Duodenal mucosa (tissue), 2 donors: Measurements from ENCODE around the gene TTN.

Source experiments
- H3K27ac ChIP-seq: one replicate; pipeline ENCODE4 v1.7.0; 2013; ENCODE audit warnings: low read depth, low read length
- H3K27me3 ChIP-seq, 2 donors: one replicate each; pipeline ENCODE4 v1.7.0; 2013; ENCODE audit warnings: low read length in 2 of 2, control low read depth in 1 of 2; ENCODE audit not compliant: insufficient read depth in 2 of 2, control insufficient read depth in 1 of 2
- H3K36me3 ChIP-seq, 2 donors: one replicate each; pipeline ENCODE4 v1.7.0; 2013; ENCODE audit warnings: low read length in 2 of 2, control low read depth in 1 of 2; ENCODE audit not compliant: insufficient read depth in 2 of 2, control insufficient read depth in 1 of 2
- H3K4me1 ChIP-seq, 2 donors: one replicate each; pipeline ENCODE4 v1.7.0; 2013; ENCODE audit warnings: low read length in 2 of 2, control low read depth in 1 of 2; ENCODE audit not compliant: insufficient read depth in 2 of 2, control insufficient read depth in 1 of 2
- H3K4me3 ChIP-seq, 2 donors: one replicate each; pipeline ENCODE4 v1.7.0; 2013; ENCODE audit warnings: low read length in 2 of 2, low read depth in 1 of 2
- H3K9ac ChIP-seq, 2 donors: one replicate each; pipeline ENCODE4 v1.7.0; 2013; ENCODE audit warnings: low read length in 2 of 2, low read depth in 1 of 2
- H3K9me3 ChIP-seq, 2 donors: one replicate each; pipeline ENCODE4 v1.7.0; 2013; ENCODE audit warnings: low read length in 2 of 2, control low read depth in 1 of 2; ENCODE audit not compliant: control insufficient read depth in 1 of 2

The TTN gene

GRCh38 chr2:178584666-178585065 lies 222.6 kb downstream of the TTN start:
- H3K27ac ChIP-seq: no peak overlapping the region
- H3K9me3 ChIP-seq: no peaks in the 10 kb centered on the region
- no peak overlapping the region for H3K4me3 ChIP-seq
- H3K27me3 ChIP-seq: no peaks in the 10 kb centered on the region
- no peaks in the 10 kb centered on the region for H3K4me1 ChIP-seq
- no peaks in the 10 kb centered on the region for H3K36me3 ChIP-seq
- H3K9ac ChIP-seq: no peak overlapping the region

DNA sequence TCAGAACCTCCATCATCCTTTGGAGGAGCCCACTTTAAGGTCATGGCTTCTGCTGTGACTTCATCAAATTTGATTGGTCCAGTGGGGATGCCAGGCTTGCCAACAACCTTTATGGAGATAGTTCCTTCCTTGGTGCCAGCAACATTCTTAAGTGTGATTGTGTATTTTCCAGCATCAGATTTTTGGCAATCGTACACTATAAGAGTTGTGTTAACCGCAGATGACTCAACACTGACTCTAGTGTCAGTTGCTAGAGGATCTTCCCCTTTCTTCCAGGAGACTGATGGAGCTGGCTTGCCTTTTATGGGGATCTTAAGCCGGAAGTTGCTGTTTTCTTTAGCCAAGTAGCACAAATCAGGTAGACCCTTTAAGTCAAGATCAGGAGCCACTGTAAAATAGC lies 228.2 kb downstream of the TTN start:
- Histone ChIP-seq H3K4me3 (no peak overlapping the region), H3K36me3 (peaks cover 3 to 25% of the 10 kb centered on the region in 2 donors), H3K9ac (no peak overlapping the region), H3K27me3 (no peaks in the 10 kb centered on the region), H3K27ac (no peak overlapping the region), H3K9me3 (no peaks in the 10 kb centered on the region), H3K4me1 (no peaks in the 10 kb centered on the region)

- Histone ChIP-seq H3K36me3 (peaks cover 9 to 25% of the 10 kb centered on the region in 2 donors), H3K4me3 (no peak overlapping the region), H3K9ac (no peak overlapping the region), H3K9me3 (no peaks in the 10 kb centered on the region), H3K27me3 (no peaks in the 10 kb centered on the region), H3K4me1 (no peaks in the 10 kb centered on the region), H3K27ac (no peak overlapping the region)
Observed at GRCh38 chr2:178574789-178575188, 232.4 kb downstream of the TTN start.

GRCh38 chr2:178568227-178568626 lies 239.0 kb downstream of the TTN start:
- no peaks in the 10 kb centered on the region for H3K9me3 ChIP-seq
- H3K27me3 ChIP-seq: no peaks in the 10 kb centered on the region
- no peak overlapping the region for H3K9ac ChIP-seq
- no peaks in the 10 kb centered on the region for H3K4me1 ChIP-seq
- peaks cover 0 to 8% of the 10 kb centered on the region in 2 donors for H3K36me3 ChIP-seq
- no peak overlapping the region for H3K27ac ChIP-seq
- no peak overlapping the region for H3K4me3 ChIP-seq

DNA sequence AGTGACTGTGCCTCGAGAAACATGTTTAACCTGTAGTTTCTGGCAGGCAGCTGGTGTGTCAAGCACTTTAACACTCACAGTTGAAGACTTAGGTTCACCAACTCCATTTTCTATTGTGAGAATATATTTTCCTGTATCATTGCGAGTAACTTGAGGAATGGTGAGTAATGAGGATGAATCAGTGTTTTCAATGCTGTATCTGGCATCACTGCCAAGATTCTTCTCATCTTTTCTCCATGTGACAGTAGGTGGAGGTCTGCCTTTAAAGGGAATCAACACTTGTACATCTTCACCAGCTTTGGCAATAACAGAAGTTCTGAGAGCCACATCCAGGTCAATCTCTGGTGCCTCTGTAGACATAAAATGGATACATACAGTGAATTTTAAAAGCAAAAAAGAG lies 254.2 kb downstream of the TTN start:
- Histone ChIP-seq H3K27ac (no peak overlapping the region), H3K9me3 (no peaks in the 10 kb centered on the region), H3K36me3 (peaks cover 8% of the 10 kb centered on the region in 2 donors), H3K9ac (no peak overlapping the region), H3K4me1 (no peaks in the 10 kb centered on the region), H3K4me3 (no peak overlapping the region), H3K27me3 (no peaks in the 10 kb centered on the region)

GRCh38 chr2:178550352-178550751 lies 256.9 kb downstream of the TTN start:
- no peak overlapping the region for H3K9ac ChIP-seq
- no peaks in the 10 kb centered on the region for H3K27me3 ChIP-seq
- H3K27ac ChIP-seq: no peak overlapping the region
- peaks cover 12 to 19% of the 10 kb centered on the region in 2 donors for H3K36me3 ChIP-seq
- no peaks in the 10 kb centered on the region for H3K9me3 ChIP-seq
- no peaks in the 10 kb centered on the region for H3K4me1 ChIP-seq
- no peak overlapping the region for H3K4me3 ChIP-seq

GRCh38 chr2:178542569-178542968 lies 264.7 kb downstream of the TTN start:
- H3K9me3 ChIP-seq: no peaks in the 10 kb centered on the region
- no peak overlapping the region for H3K9ac ChIP-seq
- H3K4me3 ChIP-seq: no peak overlapping the region
- H3K27ac ChIP-seq: no peak overlapping the region
- H3K27me3 ChIP-seq: no peaks in the 10 kb centered on the region
- no peaks in the 10 kb centered on the region for H3K4me1 ChIP-seq
- peaks cover 25 to 48% of the 10 kb centered on the region in 2 donors for H3K36me3 ChIP-seq

DNA sequence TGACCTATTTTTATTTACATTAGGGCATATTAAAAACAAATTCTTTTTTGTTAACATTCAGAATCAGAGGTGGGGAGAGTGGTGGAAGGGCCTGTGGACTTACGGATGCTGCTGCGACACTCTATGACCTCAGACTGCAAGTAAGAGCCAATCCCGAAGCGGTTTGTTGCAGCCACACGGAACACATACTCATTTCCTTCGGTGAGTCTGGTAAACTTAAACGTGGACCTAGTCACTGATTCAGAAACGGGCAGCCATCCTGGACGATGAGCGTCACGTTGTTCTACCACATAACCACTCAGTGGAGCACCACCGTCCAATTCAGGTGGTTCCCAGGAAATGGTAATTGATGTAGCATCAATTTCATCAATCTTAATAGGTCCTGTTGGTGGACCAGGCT lies 265.1 kb downstream of the TTN start:
- no peak overlapping the region for H3K27ac ChIP-seq
- peaks cover 25 to 51% of the 10 kb centered on the region in 2 donors for H3K36me3 ChIP-seq
- H3K4me1 ChIP-seq: no peaks in the 10 kb centered on the region
- no peaks in the 10 kb centered on the region for H3K27me3 ChIP-seq
- no peak overlapping the region for H3K9ac ChIP-seq
- no peak overlapping the region for H3K4me3 ChIP-seq
- no peaks in the 10 kb centered on the region for H3K9me3 ChIP-seq

- H3K27me3 ChIP-seq: no peaks in the 10 kb centered on the region
- H3K4me3 ChIP-seq: no peak overlapping the region
- H3K4me1 ChIP-seq: no peaks in the 10 kb centered on the region
- H3K9me3 ChIP-seq: no peaks in the 10 kb centered on the region
- no peak overlapping the region for H3K27ac ChIP-seq
- peaks cover 21 to 56% of the 10 kb centered on the region in 2 donors for H3K36me3 ChIP-seq
- H3K9ac ChIP-seq: no peak overlapping the region
Observed at GRCh38 chr2:178536037-178536436, 271.2 kb downstream of the TTN start.

DNA sequence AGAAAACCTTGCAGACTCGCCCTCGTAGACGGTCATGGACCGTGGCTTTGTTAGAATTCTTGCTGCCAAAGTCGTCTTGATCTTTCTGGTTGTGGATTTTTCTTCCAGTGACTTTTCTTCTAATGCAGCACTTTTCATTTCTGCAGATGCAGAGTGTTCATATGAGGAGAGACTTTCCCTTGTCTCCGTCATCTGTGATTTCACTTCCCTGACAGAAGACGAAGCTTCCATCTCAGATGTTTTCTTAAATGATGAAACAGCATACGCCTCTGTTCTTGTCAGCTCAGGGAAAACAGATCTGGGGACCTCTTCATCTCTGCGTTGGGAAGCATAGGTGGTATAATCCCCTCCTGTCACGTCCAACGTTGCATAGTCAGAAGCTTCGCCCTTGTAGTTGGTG lies 276.1 kb downstream of the TTN start:
- Histone ChIP-seq H3K27me3 (no peaks in the 10 kb centered on the region), H3K36me3 (peaks cover 9 to 29% of the 10 kb centered on the region in 2 donors), H3K4me1 (no peaks in the 10 kb centered on the region), H3K4me3 (no peak overlapping the region), H3K9ac (no peak overlapping the region), H3K27ac (no peak overlapping the region), H3K9me3 (no peaks in the 10 kb centered on the region)

DNA sequence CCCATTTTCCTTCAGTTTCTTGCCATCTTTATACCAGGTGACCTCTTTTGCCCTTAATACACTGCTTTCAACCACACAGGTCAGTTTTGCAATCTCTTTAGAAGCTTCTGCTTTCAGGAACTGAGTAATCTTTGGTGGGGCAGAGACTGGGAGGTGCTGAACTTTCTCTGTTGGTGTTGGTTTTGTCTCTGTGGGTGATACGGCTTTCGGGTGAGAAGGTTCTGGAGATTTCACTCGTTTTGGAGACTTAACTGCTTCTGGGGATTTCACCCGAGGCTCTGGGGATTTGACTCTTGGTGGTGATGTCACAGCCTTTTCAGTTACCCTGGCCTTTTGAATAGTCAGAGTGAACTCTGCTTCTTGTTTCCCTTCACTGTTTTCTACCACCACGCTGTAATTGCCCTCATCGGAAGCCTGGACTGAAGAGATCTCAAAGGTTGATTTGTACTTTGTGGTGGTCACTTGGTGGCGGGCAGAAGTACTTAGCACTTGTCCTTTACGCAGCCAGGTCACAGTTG lies 276.5 kb downstream of the TTN start:
- H3K9me3 ChIP-seq: no peaks in the 10 kb centered on the region
- peaks cover 9 to 29% of the 10 kb centered on the region in 2 donors for H3K36me3 ChIP-seq
- no peaks in the 10 kb centered on the region for H3K4me1 ChIP-seq
- no peaks in the 10 kb centered on the region for H3K27me3 ChIP-seq
- H3K4me3 ChIP-seq: no peak overlapping the region
- no peak overlapping the region for H3K27ac ChIP-seq
- no peak overlapping the region for H3K9ac ChIP-seq
